HG02571 (cell line): ENCODE data around the gene DMAP1.
"Not testable (repeated sequence)": the region's sequence is repeated elsewhere in the genome, so short reads cannot be mapped to it uniquely, and the experiment has no call there.

Experiments
- ATAC-seq: cut with Tn5 transposase; IDR thresholded peaks from one replicate; pipeline ENCODE4 v1.9.1; 2021; ENCODE audit warnings: mild to moderate bottlenecking, moderate library complexity; ENCODE audit not compliant: unreplicated experiment

The DMAP1 gene

GRCh38 chr1:44213222-44214112 lies at the start of gene DMAP1:
Gene DMAP1, plus strand, starts transcription at chr1:44213471. Its CDS starts 283 bp downstream, at chr1:44213754.
- ATAC-seq, result peak; percentile 64

GRCh38 chr1:44168520-44169098 lies 44.7 kb upstream of the DMAP1 start:
- no peak for ATAC-seq

- no peak for ATAC-seq
Observed at GRCh38 chr1:44170281-44170823, 42.9 kb upstream of the DMAP1 start.

- ATAC-seq, result no peak
Observed at GRCh38 chr1:44174630-44175029, 38.6 kb upstream of the DMAP1 start.

- ATAC-seq, result no peak
Observed at GRCh38 chr1:44200336-44200735, 12.9 kb upstream of the DMAP1 start.

- not testable (repeated sequence) for ATAC-seq
Observed at GRCh38 chr1:44206545-44206944, 6.7 kb upstream of the DMAP1 start.

GRCh38 chr1:44208226-44208625 lies 5.0 kb upstream of the DMAP1 start:
- no peak for ATAC-seq

GRCh38 chr1:44210595-44210994 lies 2.7 kb upstream of the DMAP1 start:
- no peak for ATAC-seq

GRCh38 chr1:44212355-44213221 lies 683 bp upstream of the DMAP1 start:
- ATAC-seq, result no peak

- ATAC-seq, result no peak
Observed at GRCh38 chr1:44217809-44218410, 4.6 kb downstream of the DMAP1 start.

- ATAC-seq, result no peak
Observed at GRCh38 chr1:44218503-44219300, 5.4 kb downstream of the DMAP1 start.

GRCh38 chr1:44219301-44219626 lies 6.0 kb downstream of the DMAP1 start:
- ATAC-seq, result no peak

- no peak for ATAC-seq
Observed at GRCh38 chr1:44220001-44220751, 6.9 kb downstream of the DMAP1 start.

- no peak for ATAC-seq
Observed at GRCh38 chr1:44220755-44221154, 7.5 kb downstream of the DMAP1 start.

GRCh38 chr1:44221769-44222168 lies 8.5 kb downstream of the DMAP1 start:
- no peak for ATAC-seq

- no peak for ATAC-seq
Observed at GRCh38 chr1:44222397-44223186, 9.3 kb downstream of the DMAP1 start.

GRCh38 chr1:44223187-44223610 lies 9.9 kb downstream of the DMAP1 start:
- ATAC-seq, result no peak

- ATAC-seq, result no peak
Observed at GRCh38 chr1:44225761-44226160, 12.5 kb downstream of the DMAP1 start.
